CD1c-positive myeloid dendritic cell (primary cell): ENCODE measurements around the gene RPAP3.
A peak's percentile ranks its signal among the peaks of the same experiment; 100 is the strongest.

Source experiments
- DNase-seq: peaks from one replicate; pipeline ENCODE4 v3.0.0-alpha.2; 2016; ENCODE audit errors: extremely low spot score

RPAP3 gene

DNA sequence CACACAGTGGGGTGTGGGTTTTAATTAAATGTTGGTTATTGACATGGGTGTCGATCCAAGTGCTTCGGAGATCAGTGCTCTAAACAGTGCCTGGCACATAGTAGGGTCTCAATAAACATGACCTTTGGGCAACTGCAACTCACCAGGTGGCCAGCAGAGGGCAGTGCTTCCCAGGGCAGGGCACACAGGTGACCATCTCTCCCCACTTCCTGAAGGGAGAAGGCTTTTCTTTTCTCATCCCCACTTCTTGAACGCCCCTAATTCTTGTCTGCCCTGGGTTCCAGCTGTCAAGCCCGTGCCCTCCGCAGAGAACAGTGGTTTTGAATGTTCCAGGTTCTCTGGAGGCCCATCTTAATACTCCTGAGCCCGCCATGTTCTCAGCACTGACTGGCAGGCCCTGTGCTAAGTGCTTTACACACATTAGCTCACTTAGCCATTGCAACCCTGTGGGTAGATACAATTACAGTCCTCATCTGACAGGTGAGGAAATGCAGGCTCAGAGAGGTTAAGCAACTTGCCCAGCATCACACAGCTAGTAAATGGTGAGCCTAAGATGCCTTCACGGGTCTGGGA is 36.5 kb upstream of the RPAP3 start:
- DNase-seq = peak; percentile 65

DNA sequence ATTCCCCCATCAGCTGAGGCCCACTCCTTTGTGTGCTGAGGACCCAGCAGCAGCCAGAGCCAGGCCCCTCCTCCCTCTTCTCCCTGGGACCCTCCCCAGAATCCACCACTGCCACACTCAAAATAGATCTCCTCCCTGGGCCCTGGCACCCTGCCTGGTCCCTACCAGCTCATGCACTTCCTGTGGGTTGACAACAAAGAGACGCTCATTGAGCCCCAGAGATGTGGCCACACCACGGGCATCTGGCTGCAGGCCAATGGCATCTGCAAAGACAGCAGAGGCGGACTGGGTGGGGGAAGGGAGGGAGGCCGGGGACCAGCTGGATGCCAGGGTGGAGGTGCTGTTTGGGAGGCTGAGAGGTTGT is 35.5 kb upstream of the RPAP3 start:
- DNase-seq = peak; percentile 51

DNA sequence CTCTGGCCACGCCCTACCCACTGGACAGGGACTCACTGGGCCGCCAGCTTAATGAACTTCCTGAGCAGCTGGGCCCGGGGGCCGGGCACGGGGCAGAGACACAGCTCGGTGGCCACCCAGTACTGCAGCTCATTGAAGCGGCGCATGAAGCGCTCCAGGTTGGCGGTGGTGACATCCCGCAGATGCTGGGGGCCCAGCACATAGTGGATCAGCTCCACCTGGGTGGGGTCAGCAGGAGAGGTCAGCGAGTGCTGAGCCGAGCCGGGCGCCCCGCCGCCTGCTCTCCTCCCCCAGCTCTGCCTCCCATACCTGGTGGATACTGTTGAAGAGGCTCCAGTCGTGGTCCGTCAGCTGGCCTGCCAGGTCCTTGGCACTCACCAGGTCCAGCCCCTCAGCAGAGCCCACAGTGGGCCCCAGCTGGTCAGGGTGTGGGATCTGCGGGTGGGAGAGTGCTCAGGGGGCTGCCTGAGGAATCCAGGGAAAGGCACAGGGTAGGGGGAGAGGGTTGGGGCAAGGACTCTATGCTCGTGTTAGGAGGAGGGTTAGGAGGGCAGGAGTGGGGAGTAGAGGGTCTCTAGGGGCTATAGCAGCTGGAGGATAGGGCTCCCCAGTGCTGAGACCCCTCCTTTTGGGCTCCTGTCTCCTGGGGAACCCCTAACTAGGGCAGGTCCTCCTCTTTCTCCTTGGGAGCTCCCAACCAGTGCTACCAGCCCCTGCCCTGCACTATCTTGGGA is 34.9 kb upstream of the RPAP3 start:
- no peak for DNase-seq

DNA sequence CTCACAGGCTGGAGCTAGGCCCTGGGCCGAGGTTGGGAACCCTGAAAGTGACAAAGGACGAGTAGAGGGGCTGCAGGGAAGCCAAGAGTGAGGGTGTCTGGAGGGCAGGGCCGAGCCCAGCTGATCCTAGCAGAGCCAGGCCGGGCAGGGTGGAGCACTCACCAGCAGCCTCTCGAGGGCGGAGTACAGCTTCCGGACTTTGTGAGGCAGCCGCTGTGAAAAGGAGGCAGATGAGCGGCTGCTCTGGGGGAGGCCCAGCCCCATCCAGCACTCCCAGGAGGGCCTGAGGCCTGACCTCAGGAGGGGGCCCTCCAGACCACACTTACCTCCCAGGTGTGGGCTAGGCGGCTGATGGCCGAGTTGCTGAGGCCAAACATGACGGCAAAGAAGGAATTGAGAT is 34.1 kb upstream of the RPAP3 start:
- DNase-seq = no peak

DNA sequence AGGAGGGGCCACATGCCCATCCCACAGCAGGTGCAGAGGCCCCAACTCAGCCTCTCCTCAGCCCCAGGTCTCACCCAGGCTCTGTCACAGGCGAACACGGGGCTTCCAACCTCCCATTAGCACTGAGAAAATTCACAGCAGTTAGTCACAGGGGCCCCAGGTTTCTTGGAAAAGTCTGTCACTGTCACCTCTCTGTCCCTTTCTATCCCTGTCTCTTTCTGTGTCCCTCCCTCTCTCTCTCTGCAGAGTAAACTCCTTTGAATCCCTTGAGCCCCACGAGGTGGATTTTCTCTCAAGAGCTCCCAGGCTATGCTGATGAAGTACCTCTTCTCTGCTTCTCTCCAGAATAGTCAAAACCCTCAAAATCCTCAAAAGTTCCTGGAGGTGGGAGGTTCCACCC is 33.5 kb upstream of the RPAP3 start:
- DNase-seq = no peak

DNA sequence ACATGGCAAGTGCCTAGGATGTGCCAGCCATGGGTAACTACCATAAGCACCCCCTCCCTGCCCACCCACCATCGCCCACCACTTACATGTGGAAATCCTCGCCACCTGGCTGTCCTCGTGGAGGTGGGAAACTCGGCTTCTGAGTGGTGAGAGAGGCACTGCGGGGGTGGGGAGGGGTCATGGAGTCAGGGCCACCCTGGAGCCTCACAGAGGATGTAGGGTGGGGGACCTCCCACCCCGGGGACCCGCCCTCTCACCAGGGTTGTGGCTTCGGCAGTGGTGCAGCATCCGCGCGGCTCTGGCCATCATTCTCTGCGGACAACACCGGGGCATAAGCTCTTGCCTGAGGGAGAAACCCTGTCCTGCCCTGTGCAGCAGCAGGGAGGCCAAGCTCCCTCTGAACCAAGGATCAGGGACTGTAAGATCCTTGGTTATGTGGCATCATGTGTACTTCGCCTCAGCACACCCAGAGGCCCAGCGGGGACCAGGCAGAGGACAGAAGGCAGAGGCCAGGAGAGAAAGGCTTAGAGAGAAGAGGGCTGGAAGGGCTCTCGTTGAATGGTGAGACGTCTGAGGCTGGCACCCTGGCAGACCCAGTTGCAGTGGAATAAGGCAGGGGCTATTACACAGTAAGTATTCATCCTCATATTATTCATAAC is 32.2 kb upstream of the RPAP3 start:
- DNase-seq = no peak

DNA sequence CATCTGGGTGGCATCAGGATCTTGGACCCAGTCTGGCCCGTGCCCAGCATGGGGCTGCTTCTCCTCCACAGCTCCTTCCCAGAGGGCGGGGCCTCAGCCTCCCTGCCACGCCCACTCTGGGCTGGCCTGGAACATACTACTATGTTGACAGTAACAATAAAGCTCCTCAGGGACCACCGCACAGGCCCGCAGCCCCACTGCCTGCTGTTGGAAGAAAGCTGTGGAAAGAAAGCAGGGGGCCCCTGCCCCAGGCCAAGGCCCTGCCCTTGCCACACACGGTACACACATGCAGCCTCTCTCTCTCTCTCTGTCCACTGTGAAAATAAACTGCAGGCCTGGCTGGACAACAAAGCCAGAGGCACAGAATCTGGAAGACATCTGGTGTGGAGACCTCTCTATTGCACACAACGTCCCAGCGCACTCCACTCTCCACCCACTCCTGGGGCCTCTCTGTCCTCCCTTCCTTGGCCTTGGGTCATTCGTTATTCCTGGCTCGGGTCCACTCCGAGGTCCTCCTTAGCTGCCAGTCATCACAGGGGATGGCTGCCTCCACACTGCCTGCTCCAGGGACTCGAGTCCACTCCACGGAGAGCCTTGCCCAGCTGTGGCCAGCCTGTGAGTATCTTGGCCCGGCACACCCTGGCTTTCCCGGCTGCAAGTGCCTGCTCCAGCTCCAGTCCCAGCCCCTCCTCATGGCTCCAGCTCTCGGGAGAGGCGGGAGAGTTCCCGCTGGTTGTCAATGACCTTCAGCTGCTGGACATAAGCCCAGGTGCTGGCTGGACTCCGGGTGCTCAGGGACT is 31.2 kb upstream of the RPAP3 start:
- DNase-seq = no peak

DNA sequence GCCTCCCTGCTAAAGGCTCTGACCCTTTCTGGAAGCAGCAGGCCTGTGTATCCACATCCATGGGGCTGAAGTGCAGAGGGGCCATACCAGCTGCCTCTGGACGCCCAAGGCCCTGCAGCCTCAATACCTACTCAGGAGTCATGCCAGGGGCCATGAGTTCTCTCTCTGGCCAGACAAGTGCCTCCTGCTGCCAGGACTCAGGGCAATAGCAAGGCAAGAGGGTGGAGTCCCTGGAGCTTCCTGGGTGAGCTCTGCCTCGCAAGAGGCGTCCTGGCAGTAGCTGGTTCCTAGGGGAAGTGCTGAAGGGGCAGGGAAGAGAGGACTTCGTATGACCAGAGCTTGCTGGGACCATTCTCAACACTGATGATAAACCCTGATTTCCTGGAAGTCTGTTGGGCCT is 30.4 kb upstream of the RPAP3 start:
- no peak for DNase-seq

DNA sequence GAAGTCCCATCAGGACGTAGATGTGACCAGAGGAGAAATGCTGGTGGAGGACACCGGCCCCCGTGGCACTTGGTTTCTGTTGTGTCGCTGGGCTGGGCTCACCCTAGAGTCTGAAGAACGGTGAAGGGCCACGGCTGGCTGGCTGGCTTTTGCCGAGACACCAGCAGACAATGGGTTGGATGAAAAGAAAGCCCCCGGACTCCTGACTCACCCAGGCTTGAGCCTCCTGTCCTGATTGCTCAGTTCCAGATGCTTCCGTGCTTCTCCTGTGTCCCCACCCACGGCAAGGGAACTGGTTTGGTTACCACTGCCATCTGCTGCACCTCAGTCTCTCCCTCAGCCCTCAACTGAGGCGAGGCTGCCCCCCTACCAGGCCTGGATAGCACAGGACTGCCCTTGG is 29.8 kb upstream of the RPAP3 start:
- no peak for DNase-seq

DNA sequence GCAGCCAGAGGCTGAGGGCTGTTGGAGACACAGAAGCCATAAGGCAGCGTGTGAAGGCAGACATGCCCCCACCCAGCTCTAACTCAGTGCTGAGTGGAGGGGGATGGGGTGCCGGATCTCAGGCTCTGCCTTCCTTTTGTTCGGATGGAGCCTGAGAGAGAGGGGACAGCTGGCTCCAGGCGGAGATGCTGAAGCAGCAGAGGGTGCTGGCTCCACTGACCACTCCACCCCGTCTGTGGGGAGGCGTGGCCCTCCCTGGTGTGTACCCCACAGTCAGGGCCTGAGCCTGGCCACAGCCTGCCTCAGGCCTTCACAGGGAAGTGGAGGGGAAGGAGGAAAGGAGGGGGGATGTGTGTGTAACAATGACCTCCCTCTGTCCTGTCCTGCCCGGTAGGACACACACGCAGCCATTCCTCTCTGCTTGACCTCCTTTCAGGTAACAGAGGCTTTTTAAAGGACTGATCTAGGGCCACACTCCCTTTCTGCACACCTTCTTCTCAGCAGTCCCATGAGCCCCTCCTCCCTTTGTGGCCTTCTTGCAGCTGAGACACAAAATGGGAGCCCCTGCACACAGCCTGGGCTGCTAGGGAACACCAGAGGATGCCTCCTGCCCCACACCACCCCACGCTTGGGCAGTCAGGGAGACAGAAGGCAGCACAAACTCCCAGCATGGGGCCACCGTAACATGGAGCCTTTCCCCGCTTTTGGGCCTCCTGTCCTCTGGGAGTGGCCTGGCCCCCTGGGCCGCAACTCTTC is 29.1 kb upstream of the RPAP3 start:
- no peak for DNase-seq

DNA sequence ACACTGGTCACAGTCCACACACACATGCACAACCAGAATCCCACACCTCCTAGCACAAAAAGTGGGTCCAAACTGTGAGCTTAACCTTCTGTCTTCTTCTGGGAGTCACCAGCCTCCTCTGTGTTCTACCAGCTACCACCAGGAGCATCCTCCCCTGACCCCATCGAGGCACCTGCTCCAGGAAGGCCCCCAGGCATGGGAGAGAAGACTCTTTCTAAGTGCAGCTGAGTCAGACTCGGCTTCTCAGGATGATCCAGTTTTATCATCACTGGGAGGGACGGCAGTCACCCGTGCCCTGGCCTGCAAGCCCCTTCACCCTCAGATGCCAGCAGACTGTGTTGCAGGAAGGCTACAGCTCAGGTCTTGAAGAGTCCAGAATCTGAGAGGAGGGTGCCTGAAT is 27.3 kb upstream of the RPAP3 start:
- DNase-seq = no peak

DNA sequence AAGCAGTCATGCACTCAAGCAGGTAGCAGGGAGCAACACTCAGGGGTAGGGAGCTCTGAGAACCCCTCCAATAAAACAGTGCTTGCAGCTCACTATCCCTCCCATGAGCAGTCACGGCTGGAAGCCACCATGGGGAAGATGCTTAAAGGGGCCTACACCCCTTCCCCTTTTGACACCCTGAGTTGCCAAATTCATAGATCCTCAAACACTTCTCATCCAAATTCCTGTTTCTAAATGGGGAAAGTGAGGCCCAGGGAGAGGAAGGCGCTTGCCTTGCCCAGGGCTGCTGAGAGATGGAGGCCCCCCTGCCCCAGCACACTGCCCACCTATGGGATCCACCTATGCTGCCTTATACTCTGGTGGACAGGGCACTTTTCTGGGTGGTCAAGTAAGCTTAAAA is 26.7 kb upstream of the RPAP3 start:
- DNase-seq = no peak

DNA sequence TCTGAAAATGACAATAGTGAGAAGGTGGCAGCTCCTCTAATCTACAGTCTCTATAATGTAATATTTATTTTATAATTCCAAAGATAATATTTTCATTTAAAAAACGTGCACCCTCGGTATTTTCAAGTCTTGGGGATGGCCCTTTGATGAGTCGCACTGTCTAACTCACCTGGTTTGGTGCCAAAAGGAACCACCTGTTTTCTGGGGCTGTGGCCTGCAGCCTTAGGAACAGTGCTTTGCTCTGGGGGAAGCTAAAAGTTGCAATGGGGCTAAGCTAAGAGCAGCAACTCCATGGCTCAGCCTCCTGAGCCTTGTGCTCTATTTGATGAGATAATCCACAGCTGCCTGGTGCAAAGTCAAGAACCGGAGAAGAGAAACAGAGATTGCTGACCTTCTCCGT is 25.9 kb upstream of the RPAP3 start:
- DNase-seq = no peak

DNA sequence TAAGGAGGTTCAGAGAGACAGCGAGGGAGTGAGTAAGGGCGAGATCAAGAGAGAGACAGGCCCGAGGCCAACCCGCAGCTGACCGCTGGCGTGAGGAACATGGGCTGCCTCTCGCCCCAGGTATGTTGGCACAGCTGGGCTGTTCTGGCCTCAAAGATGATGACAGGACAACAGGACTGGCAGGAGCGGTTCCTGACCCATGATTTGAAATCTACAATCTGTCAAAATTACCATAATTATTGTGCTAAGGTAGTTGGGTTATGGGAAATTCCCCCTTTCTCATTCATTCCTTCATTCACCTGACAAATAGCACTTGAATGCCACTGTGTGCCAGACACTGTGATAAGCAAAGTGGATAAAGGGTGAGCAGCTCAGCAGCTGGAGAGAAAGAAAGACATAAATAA is 24.5 kb upstream of the RPAP3 start:
- no peak for DNase-seq

DNA sequence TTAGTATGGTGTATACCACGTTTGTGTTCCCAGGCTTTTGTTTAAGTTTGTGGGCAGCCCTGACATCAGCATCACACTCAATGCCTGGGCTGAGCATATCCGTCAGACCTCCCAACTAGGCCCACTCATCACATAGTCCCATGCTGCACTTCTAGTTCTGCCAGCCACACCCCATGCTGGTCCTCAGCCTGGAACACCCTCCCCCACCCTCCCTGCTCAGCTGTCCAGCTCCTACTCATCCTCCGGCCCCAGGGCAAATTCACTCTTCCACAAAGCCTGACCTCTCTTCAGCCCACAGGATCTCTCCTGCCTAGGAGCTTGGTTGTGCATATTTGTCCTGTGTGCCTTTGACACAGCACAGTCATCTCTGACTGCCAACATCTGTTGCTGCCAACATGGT is 23.4 kb upstream of the RPAP3 start:
- no peak for DNase-seq

DNA sequence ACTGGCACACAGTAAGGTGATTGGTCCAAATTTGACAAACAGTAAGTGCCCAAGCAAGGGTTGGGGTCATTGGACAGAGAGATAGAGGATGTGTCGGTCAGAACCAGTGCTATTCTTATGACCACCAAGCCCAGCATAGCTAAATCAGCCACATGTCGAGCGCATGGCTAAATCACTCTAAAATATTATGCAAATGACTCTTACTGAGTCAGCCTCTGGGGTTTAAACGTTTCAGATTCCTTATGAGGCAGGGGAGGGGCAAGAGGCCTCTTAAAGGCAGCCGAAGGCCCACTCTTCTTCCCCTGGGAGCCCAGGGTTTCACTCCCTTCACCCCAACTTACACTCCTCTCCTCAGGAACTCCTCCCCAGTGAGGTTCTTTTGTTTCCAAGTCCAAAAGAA is 20.1 kb upstream of the RPAP3 start:
- no peak for DNase-seq

DNA sequence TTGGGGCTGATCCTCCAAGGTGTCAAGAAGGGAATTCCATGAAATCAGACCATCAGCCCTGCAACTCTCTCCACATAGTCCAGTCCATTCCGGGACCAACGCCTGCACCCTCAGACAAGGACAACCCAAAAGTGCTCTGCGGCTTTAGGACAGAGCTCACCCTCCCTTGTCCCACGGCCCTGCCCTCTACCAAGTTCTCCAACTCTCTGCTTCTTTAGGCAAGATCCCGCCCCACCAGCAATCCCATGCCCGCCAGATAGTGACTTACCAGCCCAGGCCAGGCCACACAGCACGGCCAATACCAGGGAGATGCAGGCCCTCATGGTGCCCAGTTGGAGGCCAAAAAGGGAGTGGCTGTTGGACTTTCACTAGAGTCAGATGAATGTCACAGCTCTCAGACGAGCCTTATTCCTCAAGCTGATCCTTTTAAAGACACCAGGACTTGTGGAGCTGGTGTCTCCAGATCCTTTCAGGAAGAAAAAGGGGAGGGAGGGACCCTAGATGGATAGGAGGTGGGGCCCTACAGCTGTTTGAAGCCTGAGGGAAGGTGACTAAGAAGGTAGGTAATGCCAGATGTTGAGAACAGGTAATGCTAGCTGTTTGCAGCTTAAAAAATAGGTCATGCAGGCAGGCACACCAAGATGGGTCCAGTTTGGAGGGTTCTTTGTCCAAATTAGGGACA is 19.4 kb upstream of the RPAP3 start, which contains the start of gene ENDOU:
Gene ENDOU (minus strand): TSS at position 400 of the 682 bp plus-strand sequence. CDS start 77 bp downstream, at position 323.
- no peak for DNase-seq

DNA sequence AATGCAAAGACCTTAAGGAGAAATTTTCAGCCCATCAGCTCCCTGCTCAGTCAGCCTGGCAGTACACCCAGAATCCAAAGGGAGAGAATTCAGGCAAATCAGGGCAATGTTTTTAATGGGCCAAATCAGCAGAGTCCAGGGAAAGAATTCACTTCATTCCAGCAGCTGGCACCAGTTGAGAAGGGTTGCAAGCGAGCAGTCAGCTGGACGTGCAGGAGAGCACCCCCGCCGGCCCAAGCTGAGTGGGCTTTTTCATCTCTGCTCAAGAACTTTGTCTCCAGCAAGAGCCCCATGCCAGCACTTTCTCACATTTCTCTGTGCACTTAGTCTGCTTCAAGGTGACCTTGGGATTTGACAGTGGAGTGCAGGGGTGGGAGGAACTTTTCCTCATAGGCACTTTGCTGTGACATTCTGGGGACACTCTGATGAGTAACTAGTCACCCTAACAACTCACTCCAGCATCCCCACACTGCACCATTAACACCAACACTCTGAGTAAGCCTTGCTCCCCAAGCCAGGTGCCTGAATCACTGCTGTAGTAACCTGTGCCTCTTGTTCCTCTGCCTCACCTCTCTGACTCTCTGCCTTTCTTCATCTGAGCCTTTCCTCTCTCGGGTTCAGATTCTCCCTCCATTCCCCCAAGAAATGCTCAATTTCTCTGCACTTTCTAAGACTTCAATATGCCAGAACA is 17.3 kb upstream of the RPAP3 start:
- no peak for DNase-seq

DNA sequence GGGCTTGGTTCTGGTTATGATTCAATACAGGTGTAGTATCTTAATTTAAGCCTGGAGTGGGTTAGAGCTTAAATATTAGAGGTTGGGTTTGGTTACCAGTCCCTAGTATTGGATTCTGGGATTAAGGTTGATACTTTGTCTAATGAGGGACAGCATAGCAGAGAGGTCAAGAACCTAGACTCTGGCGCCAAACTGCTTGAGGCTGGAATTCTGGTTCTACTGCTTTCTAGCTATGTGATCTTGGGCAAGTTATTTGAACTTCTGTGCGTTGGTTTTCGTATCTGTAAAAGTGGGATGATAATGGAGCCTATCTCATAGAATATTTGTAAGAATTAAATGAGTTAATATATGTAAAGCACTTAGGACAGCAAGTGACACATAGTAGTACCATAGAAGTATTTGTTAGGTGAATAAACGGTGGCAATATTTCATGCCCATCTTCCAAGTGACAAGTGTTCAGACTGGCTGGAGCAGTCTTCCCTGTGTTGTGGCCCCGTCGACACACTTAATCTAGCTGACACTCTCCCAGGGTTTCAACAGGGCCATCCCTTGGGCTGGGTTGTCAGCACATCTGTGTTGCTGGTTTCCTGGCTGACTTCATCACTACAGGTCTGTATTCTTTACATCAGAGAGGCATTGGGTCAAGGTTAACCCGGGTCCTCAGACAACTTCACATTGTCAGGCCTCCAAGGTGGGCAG is 16.5 kb upstream of the RPAP3 start:
- DNase-seq = no peak

DNA sequence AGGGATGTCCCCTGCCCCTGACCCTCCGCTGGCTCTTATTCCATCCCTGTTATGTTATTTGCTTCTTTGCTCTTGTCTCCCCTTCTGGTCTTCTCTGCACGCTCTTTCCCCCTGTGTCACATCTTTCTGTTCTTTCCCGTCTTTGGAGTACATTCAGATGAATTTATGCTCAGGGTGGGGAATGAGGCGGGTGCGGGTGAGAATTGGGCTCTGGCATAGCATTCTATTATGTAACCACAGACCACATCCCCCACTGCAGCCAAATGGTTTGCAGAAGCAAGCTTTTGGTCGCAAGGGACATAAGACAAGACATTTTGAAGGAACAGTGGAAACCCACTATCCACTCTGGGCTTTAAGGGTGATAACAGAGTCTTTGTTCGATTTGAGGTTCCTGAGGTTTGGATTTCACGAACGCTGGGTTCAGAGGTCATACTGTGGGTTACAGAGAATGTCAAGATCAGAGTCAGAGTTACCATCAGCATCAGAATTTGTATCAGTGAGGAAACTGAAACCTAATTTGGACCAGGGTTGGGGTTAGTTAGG is 15.7 kb upstream of the RPAP3 start:
- DNase-seq = no peak
